HepG2 (cell line): Measurements from ENCODE around the gene CCDC174. TPM values are rescaled to one million over a fixed set of nuclear protein-coding genes. Genes with fewer than 3 reads are reported as not detected.
A peak's percentile ranks its signal among the peaks of the same experiment; 100 is the strongest.

ENCODE experiments used
- ATAC-seq: fragments of 200-7000 bp; cut with Tn5 transposase; 3 replicates; pipeline ENCODE4 v1.9.1; 2020; ENCODE audit warnings: mild to moderate bottlenecking, moderate library complexity
- BruUV-seq: library from RNA; stranded (reverse); fragments of 400-500 nt; replicated peaks from 2 replicates; lab custom pipeline; 2021; lab: Mats Ljungman, UMichigan
- CTCF ChIA-PET: fragments of 300-600 bp; formaldehyde crosslinking; extraction: SDS; loops from one replicate; lab custom pipeline; 2021; ENCODE audit warnings: low total read pairs, inconsistent platforms, low intra/inter-chr PET ratio; lab: Yijun Ruan, JAX
- POLR2A ChIA-PET: fragments of 350-600 bp; sonication (Branson Sonifier 250); formaldehyde crosslinking; loops from one replicate; lab custom pipeline; 2020; ENCODE audit warnings: antibody characterized with exemption, inconsistent platforms; lab: Yijun Ruan, JAX
- DNase-seq: peaks from one replicate; pipeline ENCODE4 v3.0.0-alpha.2; 2015; ENCODE audit warnings: low spot score
- FAIRE-seq: peaks from 3 replicates; lab custom pipeline; 2011; peaks lifted over from hg19 to GRCh38; lab: Jason Lieb, UNC
- H2AFZ ChIP-seq: one replicate; pipeline ENCODE4 v1.6.1; 2011; ENCODE audit warnings: low read length, inconsistent platforms
- H3K27ac ChIP-seq: fragments of 300-600 bp; 3 replicates; pipeline ENCODE4 v1.8.0; 2011; ENCODE audit warnings: mixed run types, mild to moderate bottlenecking, mixed read lengths, low read length, inconsistent platforms; ENCODE audit not compliant: insufficient read depth; ENCODE audit errors: extremely low read length
- H3K27me3 ChIP-seq, 2 experiments: fragments of 200-600 bp in 1 of 2; 2 replicates in 1 of 2; 3 replicates in 1 of 2; pipeline versions ENCODE4 v1.6.0 to v1.8.0; 2011; ENCODE audit warnings: low read length in 2 of 2, mild to moderate bottlenecking in 2 of 2, moderate library complexity in 2 of 2, inconsistent platforms in 1 of 2; ENCODE audit not compliant: insufficient read depth in 2 of 2, control insufficient read depth in 1 of 2
- H3K36me3 ChIP-seq, 2 experiments: fragments of 200-600 bp in 1 of 2; replicated peaks in 1 of 2; 2 replicates in 1 of 2; 3 replicates in 1 of 2; pipeline versions ENCODE4 v1.5.1 to v1.8.0; 2011; ENCODE audit warnings: low read length in 2 of 2, inconsistent platforms in 1 of 2; ENCODE audit not compliant: insufficient read depth in 2 of 2, control insufficient read depth in 1 of 2
- H3K4me1 ChIP-seq: 2 replicates; pipeline ENCODE4 v1.5.1; 2012; ENCODE audit warnings: low read length, inconsistent platforms; ENCODE audit not compliant: insufficient read depth
- H3K4me2 ChIP-seq: 2 replicates; pipeline ENCODE4 v1.6.0; 2011; ENCODE audit warnings: low read depth, low read length, inconsistent platforms
- H3K4me3 ChIP-seq, 3 experiments: fragments of 200-600 bp in 1 of 3; sonication (generic), shearing (Covaris generic) in 1 of 3; replicated peaks in 1 of 3; 2 replicates each; pipeline ENCODE4 v1.5.1; 2011 to 2016; ENCODE audit warnings: low read length in 3 of 3, inconsistent platforms in 2 of 3, low read depth in 2 of 3, mild to moderate bottlenecking in 2 of 3, control low read depth in 1 of 3, mixed read lengths in 1 of 3; ENCODE audit not compliant: insufficient read depth in 1 of 3
- H3K79me2 ChIP-seq: one replicate; pipeline ENCODE4 v1.6.1; 2011; ENCODE audit warnings: low read length, inconsistent platforms; ENCODE audit not compliant: insufficient read depth
- H3K9ac ChIP-seq: 2 replicates; pipeline ENCODE4 v1.6.0; 2011; ENCODE audit warnings: mild to moderate bottlenecking, low read depth, low read length, inconsistent platforms; ENCODE audit not compliant: insufficient read depth
- H3K9me3 ChIP-seq: 2 replicates; pipeline ENCODE4 v1.5.1; 2012; ENCODE audit warnings: mild to moderate bottlenecking, low read length
- H4K20me1 ChIP-seq: 2 replicates; pipeline ENCODE4 v1.6.0; 2011; ENCODE audit warnings: inconsistent platforms, mild to moderate bottlenecking, low read length, moderate library complexity; ENCODE audit not compliant: insufficient read depth
- CENPT ChIP-seq: sonication (generic); formaldehyde crosslinking; IDR thresholded peaks from 2 replicates; pipeline ENCODE4 v1.8.0; 2022; ENCODE audit warnings: low read depth, mild to moderate bottlenecking, moderate library complexity, missing genetic modification reagents
- ELF3 ChIP-seq: IDR thresholded peaks from 2 replicates; pipeline ENCODE4 v1.6.1; 2016; ENCODE audit warnings: missing genetic modification reagents, missing compliant biosample characterization
- ETS1 ChIP-seq: sonication (generic); formaldehyde crosslinking; IDR thresholded peaks from 2 replicates; pipeline ENCODE4 v1.4.0; 2020; ENCODE audit warnings: missing genetic modification reagents
- GPBP1L1 ChIP-seq: sonication (generic); formaldehyde crosslinking; IDR thresholded peaks from 2 replicates; pipeline ENCODE4 v1.5.0; 2020; ENCODE audit warnings: mild to moderate bottlenecking, missing genetic modification reagents
- KDM5B ChIP-seq: sonication (generic); formaldehyde crosslinking; IDR thresholded peaks from 2 replicates; pipeline ENCODE4 v1.4.0; 2020; ENCODE audit warnings: missing genetic modification reagents, mild to moderate bottlenecking, borderline replicate concordance
- MED8 ChIP-seq: sonication (generic); formaldehyde crosslinking; IDR thresholded peaks from 2 replicates; pipeline ENCODE4 v1.8.1; 2023; ENCODE audit warnings: mild to moderate bottlenecking, missing genetic modification reagents; ENCODE audit not compliant: insufficient replicate concordance
- MTF2 ChIP-seq: sonication (generic); formaldehyde crosslinking; IDR thresholded peaks from 2 replicates; pipeline ENCODE4 v1.5.0; 2020; ENCODE audit warnings: missing genetic modification reagents, borderline replicate concordance
- NR1H2 ChIP-seq: sonication (generic); formaldehyde crosslinking; IDR thresholded peaks from 2 replicates; pipeline ENCODE4 v1.8.1; 2022; ENCODE audit warnings: low read depth, missing genetic modification reagents, borderline replicate concordance
- NR3C1 ChIP-seq: sonication (generic); formaldehyde crosslinking; IDR thresholded peaks from 2 replicates; pipeline ENCODE4 v1.4.0; 2020; ENCODE audit warnings: missing genetic modification reagents
- PATZ1 ChIP-seq: sonication (generic); formaldehyde crosslinking; IDR thresholded peaks from 2 replicates; pipeline ENCODE4 v1.4.0; 2020; ENCODE audit warnings: missing genetic modification reagents
- PLRG1 ChIP-seq: fragments of 450-650 bp; conservative IDR thresholded peaks from 2 replicates; pipeline ENCODE4 v1.6.1; 2016
- SMYD3 ChIP-seq: sonication (generic); formaldehyde crosslinking; IDR thresholded peaks from 2 replicates; pipeline ENCODE4 v1.8.1; 2023; ENCODE audit warnings: mild to moderate bottlenecking, missing genetic modification reagents
- ZBTB21 ChIP-seq: sonication (generic); formaldehyde crosslinking; IDR thresholded peaks from 2 replicates; pipeline ENCODE4 v1.4.0; 2020; ENCODE audit warnings: missing genetic modification reagents
- ZFX ChIP-seq: sonication (generic); formaldehyde crosslinking; IDR thresholded peaks from 2 replicates; pipeline ENCODE4 v1.4.0; 2020; ENCODE audit warnings: mild to moderate bottlenecking, low read depth, missing genetic modification reagents, moderate library complexity
- ZIK1 ChIP-seq: sonication (generic); formaldehyde crosslinking; IDR thresholded peaks from 2 replicates; pipeline ENCODE4 v1.5.0; 2020; ENCODE audit warnings: mild to moderate bottlenecking, low read depth, missing genetic modification reagents, borderline replicate concordance
- ZNF274 ChIP-seq: sonication (generic); formaldehyde crosslinking; IDR thresholded peaks from 2 replicates; pipeline ENCODE4 v1.5.1; 2020; ENCODE audit warnings: mild to moderate bottlenecking, missing genetic modification reagents
- ZNF564 ChIP-seq: sonication (generic); formaldehyde crosslinking; IDR thresholded peaks from 2 replicates; pipeline ENCODE4 v1.8.1; 2023; ENCODE audit warnings: mild to moderate bottlenecking, missing genetic modification reagents
- ZNF704 ChIP-seq: sonication (generic); formaldehyde crosslinking; IDR thresholded peaks from 2 replicates; pipeline ENCODE4 v1.8.1; 2023; ENCODE audit warnings: mild to moderate bottlenecking, inconsistent platforms, moderate library complexity, missing genetic modification reagents, borderline replicate concordance
- ZNF878 ChIP-seq: sonication (generic); formaldehyde crosslinking; IDR thresholded peaks from 2 replicates; pipeline ENCODE4 v1.8.1; 2023; ENCODE audit warnings: mild to moderate bottlenecking, missing genetic modification reagents, moderate library complexity
- WGBS: methylation state at CpG from one replicate; pipeline ENCODE4 v1.1.6; 2017; ENCODE audit warnings: low lambda C conversion rate; 5-methylcytosine and 5-hydroxymethylcytosine counted together
- in situ Hi-C: cut with HindIII; loops from 2 replicates; pipeline ENCODE4 v1.10.0; 2017; ENCODE audit warnings: low pct_unique_long_range_greater_than_20kb; ENCODE audit not compliant: extremely low pct_ligation_motif_present
- intact Hi-C: fragments of 100-400 bp; cut with micrococcal nuclease; formaldehyde crosslinking; loops from one replicate; pipeline ENCODE4 v1.10.0; 2022; ENCODE audit not compliant: unreplicated experiment
- polyA plus RNA-seq, 8 experiments: library from polyadenylated mRNA; depleted of rRNA in 3 of 8; stranded (reverse) in 7 of 8; unstranded in 1 of 8; fragments of >200 nt; fragmentation: Illumina TruSeq in 4 of 8; extraction: Trizol in 4 of 8; gene quantifications; 2 replicates each; pipeline versions ENCODE4 v1.2.1 to v1.2.3, GENCODE V29; 2011 to 2016; ENCODE audit warnings: low read depth in 4 of 8, missing spikeins in 1 of 8, mixed read lengths in 1 of 8; ENCODE audit not compliant: insufficient read depth in 1 of 8
- total RNA-seq, 5 experiments: library from RNA; depleted of rRNA; stranded (reverse); fragments of >200 nt; fragmentation: Illumina TruSeq; extraction: Trizol; gene quantifications; 2 replicates each; pipeline ENCODE4 v1.2.3, GENCODE V29; 2016; ENCODE audit warnings: low read depth in 1 of 5

The CCDC174 gene
- total and polyA plus RNA-seq, 2 of the 13 experiments (the other 11 are each of a cell fraction or from before 2014, with no cell fraction given), result 5.4 to 11.0 TPM

- in situ Hi-C loops, result no loop called here
- no TSS peak for BruUV-seq
- ChIA-PET CTCF (interaction anchor here (1.8 kb wide), 1 partner anchor 93 kb away, joined by 5 read pairs; no protein-coding TSS in a partner anchor), POLR2A (no interaction called here)
- H3K36me3 ChIP-seq, result no peaks in the 10 kb centered on the region
- no peak overlapping the region for H2AFZ ChIP-seq
- no peaks in the 10 kb centered on the region; the same call in 1 of the 2 replicates for H4K20me1 ChIP-seq
- H3K27me3 ChIP-seq, result peaks cover 3 to 42% of the 10 kb centered on the region in 2 experiments; a peak in 4 of 5 replicates
- no peak for DNase-seq
- H3K9me3 ChIP-seq, result no peaks in the 10 kb centered on the region
- H3K79me2 ChIP-seq, result no peaks in the 10 kb centered on the region
- H3K27ac ChIP-seq, result no peak overlapping the region
- WGBS, result no CpG with 5 or more reads among the region's 66 CpGs
- 0 out of 2 replicates have a peak, but pooled peaks cover 9% of the 10 kb centered on the region for H3K4me1 ChIP-seq
- H3K9ac ChIP-seq, result no peak overlapping the region
- no peak for FAIRE-seq
- peak overlapping the region; percentile 22 to 68 (median 30); a peak in 5 of 6 replicates for H3K4me3 ChIP-seq
- intact Hi-C loops, result no loop called here
- peak; percentile 82 for ATAC-seq
- H3K4me2 ChIP-seq, result peak overlapping the region; percentile 62
- TF ChIP-seq ZBTB21 (CRISPR knock-in tag) (no peak), ZNF878 (CRISPR knock-in tag) (no peak), SMYD3 (no peak), ELF3 (CRISPR knock-in tag) (no peak), KDM5B (CRISPR knock-in tag) (no peak), ZNF274 (CRISPR knock-in tag) (no peak), MED8 (CRISPR knock-in tag) (no peak), PLRG1 (no peak), NR1H2 (no peak), ETS1 (CRISPR knock-in tag) (no peak), MTF2 (CRISPR knock-in tag) (0 out of 2 replicates have a peak, but pooled peaks have one; percentile 70), ZNF564 (no peak), ZIK1 (CRISPR knock-in tag) (no peak), ZNF704 (CRISPR knock-in tag) (no peak), GPBP1L1 (no peak), CENPT (CRISPR knock-in tag) (no peak), ZFX (CRISPR knock-in tag) (no peak), PATZ1 (CRISPR knock-in tag) (0 out of 2 replicates have a peak, but pooled peaks have one; percentile 14), NR3C1 (CRISPR knock-in tag) (no peak)
Observed at GRCh38 chr3:14602006-14602803, 49.4 kb upstream of the CCDC174 start.
